ENCODE data around the gene CCSAP.

Gene CCSAP

GRCh38 chr1:229334269-229334668 is 8.6 kb downstream of the CCSAP start (continued):
- no peak for TF ChIP-seq ZBTB20 (tag by site-specific recombination; IDR thresholded peaks at IDR 0.05)
- TF ChIP-seq REPIN1 (tag by site-specific recombination; IDR thresholded peaks at IDR 0.05; ENCODE audit: low read depth), result no peak
- 0 out of 2 replicates have a peak, but pooled peaks have one; percentile 32 for TF ChIP-seq ZXDB (tag by site-specific recombination; IDR thresholded peaks at IDR 0.05)
- no peak for TF ChIP-seq ZNF394 (tag by site-specific recombination; IDR thresholded peaks at IDR 0.05; ENCODE audit: borderline replicate concordance)
- no peak for TF ChIP-seq ZNF350 (tag by site-specific recombination; IDR thresholded peaks at IDR 0.05)
- TF ChIP-seq GLIS2 (tag by site-specific recombination; IDR thresholded peaks at IDR 0.05), result no peak
- no peak for TF ChIP-seq ZNF521 (tag by site-specific recombination; IDR thresholded peaks at IDR 0.05)
- 0 out of 2 replicates have a peak, but pooled peaks have one; percentile 44 for TF ChIP-seq ZNF580 (tag by site-specific recombination; IDR thresholded peaks at IDR 0.05)
- TF ChIP-seq ZNF555 (tag by site-specific recombination; conservative IDR thresholded peaks at IDR 0.05), result no peak
- no peak for TF ChIP-seq MZF1 (tag by site-specific recombination; IDR thresholded peaks at IDR 0.05; ENCODE audit: borderline replicate concordance)
- 0 out of 2 replicates have a peak, but pooled peaks have one; percentile 23 for TF ChIP-seq ZNF837 (tag by site-specific recombination; IDR thresholded peaks at IDR 0.05)
- TF ChIP-seq ZNF366 (tag by site-specific recombination; conservative IDR thresholded peaks at IDR 0.05), result no peak
- no peak for TF ChIP-seq MEIS1 (CRISPR knock-in tag; IDR thresholded peaks at IDR 0.05; ENCODE audit: borderline replicate concordance)
- TF ChIP-seq EGR2 (tag by site-specific recombination; IDR thresholded peaks at IDR 0.05; ENCODE audit: low read depth), result no peak
- TF ChIP-seq OVOL3 (tag by site-specific recombination; IDR thresholded peaks at IDR 0.05), result no peak
- TF ChIP-seq ZBTB11 (tag by site-specific recombination; conservative IDR thresholded peaks at IDR 0.05; ENCODE audit: low read depth), result 0 out of 2 replicates have a peak, but pooled peaks have one; percentile 18
- no peak for TF ChIP-seq KLF9 (tag by site-specific recombination; IDR thresholded peaks at IDR 0.05; ENCODE audit: low read depth)
- TF ChIP-seq ZNF391 (tag by site-specific recombination; IDR thresholded peaks at IDR 0.05; ENCODE audit: borderline replicate concordance, low read depth), result no peak
- TF ChIP-seq SCRT1 (tag by site-specific recombination; IDR thresholded peaks at IDR 0.05; ENCODE audit: borderline replicate concordance), result no peak
- TF ChIP-seq ZNF571 (tag by site-specific recombination; IDR thresholded peaks at IDR 0.05), result no peak
- no peak for TF ChIP-seq ZNF585B (tag by site-specific recombination; IDR thresholded peaks at IDR 0.05)
- no peak for TF ChIP-seq ZEB2 (tag by site-specific recombination; IDR thresholded peaks at IDR 0.05)
- no peak for TF ChIP-seq ZBTB44 (tag by site-specific recombination; IDR thresholded peaks at IDR 0.05)
- no peak for TF ChIP-seq ATF2 (tag by site-specific recombination; IDR thresholded peaks at IDR 0.05; ENCODE audit: low read depth)
- no peak for TF ChIP-seq ZNF48 (tag by site-specific recombination; IDR thresholded peaks at IDR 0.05)
